Endothelial cell of umbilical vein (primary cell): ENCODE results near the gene MRTO4.

Source experiments
- POLR2AphosphoS5 ChIP-seq: IDR thresholded peaks from 2 replicates; pipeline ENCODE4 v1.6.1; 2012; ENCODE audit warnings: low read depth, mild to moderate bottlenecking, control low read depth, low read length, moderate library complexity; ENCODE audit not compliant: insufficient read depth
- TF ChIP-seq, protein P1 (sequence below), 2 donors: IDR thresholded peaks; 1 replicate in 1 of 2; 2 replicates in 1 of 2; pipeline ENCODE4 v1.5.1; 2011; ENCODE audit warnings: low read length in 2 of 2, mild to moderate bottlenecking in 2 of 2, moderate library complexity in 2 of 2, control low read depth in 1 of 2, inconsistent platforms in 1 of 2, low read depth in 1 of 2; ENCODE audit not compliant: insufficient read depth in 1 of 2; ENCODE audit errors: extremely low read depth in 1 of 2

DNA sequence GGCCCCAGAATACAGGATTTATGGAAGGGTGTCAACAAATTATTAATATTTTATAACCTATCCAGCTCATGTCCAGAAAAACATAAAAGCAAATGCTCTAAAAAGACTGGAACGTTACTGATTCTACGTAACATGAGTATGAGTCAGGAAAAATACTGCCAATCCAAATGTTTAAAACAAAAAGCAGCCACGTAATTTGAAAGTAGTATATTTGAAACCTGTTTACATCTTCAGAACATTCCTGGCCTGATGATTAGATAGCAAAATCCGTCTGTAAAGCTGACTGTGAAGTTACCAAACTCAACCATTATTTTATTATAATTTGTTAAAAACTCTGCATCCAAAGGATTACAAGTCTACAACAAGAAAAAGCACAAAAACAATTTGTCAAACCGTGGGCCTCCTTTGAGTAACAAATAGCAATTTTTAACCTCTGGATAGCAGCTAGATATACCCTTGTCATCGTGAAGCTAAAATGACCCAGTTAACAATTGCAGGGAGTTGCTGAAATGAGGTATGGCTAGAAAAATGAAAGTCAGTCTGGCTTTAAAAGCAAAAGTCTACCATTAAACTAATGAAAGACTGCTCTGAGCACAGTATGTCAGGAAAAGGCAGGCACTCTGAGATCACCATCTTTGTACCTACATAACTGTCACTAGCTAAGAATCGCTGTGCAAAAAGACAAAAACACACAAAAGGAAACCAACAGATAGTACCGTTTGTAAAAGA is 42.7 kb upstream of the MRTO4 start:
- TF ChIP-seq, protein P1, sequence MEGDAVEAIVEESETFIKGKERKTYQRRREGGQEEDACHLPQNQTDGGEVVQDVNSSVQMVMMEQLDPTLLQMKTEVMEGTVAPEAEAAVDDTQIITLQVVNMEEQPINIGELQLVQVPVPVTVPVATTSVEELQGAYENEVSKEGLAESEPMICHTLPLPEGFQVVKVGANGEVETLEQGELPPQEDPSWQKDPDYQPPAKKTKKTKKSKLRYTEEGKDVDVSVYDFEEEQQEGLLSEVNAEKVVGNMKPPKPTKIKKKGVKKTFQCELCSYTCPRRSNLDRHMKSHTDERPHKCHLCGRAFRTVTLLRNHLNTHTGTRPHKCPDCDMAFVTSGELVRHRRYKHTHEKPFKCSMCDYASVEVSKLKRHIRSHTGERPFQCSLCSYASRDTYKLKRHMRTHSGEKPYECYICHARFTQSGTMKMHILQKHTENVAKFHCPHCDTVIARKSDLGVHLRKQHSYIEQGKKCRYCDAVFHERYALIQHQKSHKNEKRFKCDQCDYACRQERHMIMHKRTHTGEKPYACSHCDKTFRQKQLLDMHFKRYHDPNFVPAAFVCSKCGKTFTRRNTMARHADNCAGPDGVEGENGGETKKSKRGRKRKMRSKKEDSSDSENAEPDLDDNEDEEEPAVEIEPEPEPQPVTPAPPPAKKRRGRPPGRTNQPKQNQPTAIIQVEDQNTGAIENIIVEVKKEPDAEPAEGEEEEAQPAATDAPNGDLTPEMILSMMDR (IDR thresholded peaks at IDR 0.05; ENCODE audit: extremely low read depth in 1 of 2, insufficient read depth in 1 of 2, low read depth in 1 of 2, low read length in 2 of 2): no peak
- TF ChIP-seq POLR2AphosphoS5: no peak
